Thyroid gland (tissue), 4 donors: Measurements from ENCODE around the gene SLBP.

Source experiments
- POLR2A ChIP-seq, 2 donors: fragments of 450-650 bp; IDR thresholded peaks; one replicate each; pipeline ENCODE4 v1.6.1; 2017; ENCODE audit warnings: antibody characterized with exemption in 2 of 2, mild to moderate bottlenecking in 2 of 2, moderate library complexity in 1 of 2
- TF ChIP-seq, protein P1 (sequence below), 6 experiments: fragments of 200-600 bp in 3 of 6; fragments of 450-650 bp in 3 of 6; sonication (generic) in 3 of 6; IDR thresholded peaks; one replicate each; pipeline ENCODE4 v1.5.1; 2016 to 2019; ENCODE audit warnings: antibody characterized with exemption in 6 of 6, mild to moderate bottlenecking in 2 of 6, inconsistent platforms in 1 of 6, moderate library complexity in 1 of 6

DNA sequence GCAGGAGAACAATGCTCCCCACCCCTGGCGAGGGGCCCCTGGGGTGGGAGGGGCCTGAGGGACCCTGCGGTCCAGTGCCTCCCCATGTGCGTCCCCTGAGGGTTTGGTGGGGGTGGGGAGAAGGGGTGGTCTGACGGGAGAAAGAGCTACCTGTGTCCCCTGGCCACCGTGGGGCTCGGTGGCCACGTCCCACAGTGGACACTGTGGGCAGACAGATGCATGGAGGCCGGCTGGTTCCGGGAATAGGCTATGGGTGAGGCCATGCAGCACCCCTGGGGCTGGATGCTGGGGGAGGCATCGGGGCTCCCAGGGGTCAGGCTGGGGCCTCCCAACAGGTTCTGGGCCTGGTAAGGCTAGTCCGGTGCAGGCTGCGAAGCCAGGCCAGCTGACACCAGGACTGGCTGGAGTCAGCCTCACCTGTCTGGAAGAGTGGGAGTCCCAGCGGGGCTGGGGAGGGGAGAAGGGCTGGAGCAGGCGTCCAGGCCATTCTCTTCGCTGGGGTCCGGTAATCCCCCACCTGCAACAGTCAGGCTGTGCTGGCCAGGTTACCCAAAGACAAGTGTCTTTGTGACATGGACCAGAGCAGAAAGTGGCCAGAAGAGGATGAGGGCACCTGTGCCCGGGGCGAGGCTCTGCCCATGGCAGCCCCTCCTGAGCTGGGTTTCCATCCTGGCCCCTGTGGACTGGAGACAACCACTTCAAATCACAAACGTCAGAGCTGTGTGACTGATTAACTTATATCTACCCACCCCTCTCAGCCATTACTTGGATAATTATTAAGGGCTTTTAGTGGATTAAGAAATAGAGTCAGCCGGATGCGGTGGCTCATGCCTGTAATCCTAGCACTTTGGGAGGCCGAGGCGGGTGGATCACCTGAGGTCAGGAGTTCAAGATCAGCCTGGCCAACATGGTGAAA, 26.6 kb downstream of the SLBP start:
- TF ChIP-seq, protein P1, sequence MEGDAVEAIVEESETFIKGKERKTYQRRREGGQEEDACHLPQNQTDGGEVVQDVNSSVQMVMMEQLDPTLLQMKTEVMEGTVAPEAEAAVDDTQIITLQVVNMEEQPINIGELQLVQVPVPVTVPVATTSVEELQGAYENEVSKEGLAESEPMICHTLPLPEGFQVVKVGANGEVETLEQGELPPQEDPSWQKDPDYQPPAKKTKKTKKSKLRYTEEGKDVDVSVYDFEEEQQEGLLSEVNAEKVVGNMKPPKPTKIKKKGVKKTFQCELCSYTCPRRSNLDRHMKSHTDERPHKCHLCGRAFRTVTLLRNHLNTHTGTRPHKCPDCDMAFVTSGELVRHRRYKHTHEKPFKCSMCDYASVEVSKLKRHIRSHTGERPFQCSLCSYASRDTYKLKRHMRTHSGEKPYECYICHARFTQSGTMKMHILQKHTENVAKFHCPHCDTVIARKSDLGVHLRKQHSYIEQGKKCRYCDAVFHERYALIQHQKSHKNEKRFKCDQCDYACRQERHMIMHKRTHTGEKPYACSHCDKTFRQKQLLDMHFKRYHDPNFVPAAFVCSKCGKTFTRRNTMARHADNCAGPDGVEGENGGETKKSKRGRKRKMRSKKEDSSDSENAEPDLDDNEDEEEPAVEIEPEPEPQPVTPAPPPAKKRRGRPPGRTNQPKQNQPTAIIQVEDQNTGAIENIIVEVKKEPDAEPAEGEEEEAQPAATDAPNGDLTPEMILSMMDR (IDR thresholded peaks at IDR 0.05) = no peak
- TF ChIP-seq POLR2A (IDR thresholded peaks at IDR 0.05) = no peak
